K562 (cell line): ENCODE data around the gene EDN2. TPM values are rescaled to one million over a fixed set of nuclear protein-coding genes. Genes with fewer than 3 reads are reported as not detected.

Experiments
- ATAC-seq: fragments of 200-7000 bp; cut with Tn5 transposase; 3 replicates; pipeline ENCODE4 v1.9.1; 2020; ENCODE audit warnings: moderate library complexity
- BruUV-seq: library from RNA; stranded (reverse); fragments of 400-500 nt; replicated peaks from 2 replicates; lab custom pipeline; 2021; lab: Mats Ljungman, UMichigan
- CTCF ChIA-PET: fragments of 300-600 bp; formaldehyde crosslinking; extraction: SDS; loops from one replicate; lab custom pipeline; 2021; ENCODE audit warnings: low intra/inter-chr PET ratio; lab: Yijun Ruan, JAX
- POLR2A ChIA-PET: fragments of 300-600, 350-650 bp; sonication (Branson Sonifier 250); formaldehyde crosslinking; extraction: SDS; loops from one replicate; lab custom pipeline; 2021; ENCODE audit warnings: antibody characterized with exemption, inconsistent platforms; lab: Yijun Ruan, JAX
- DNase-seq, 4 experiments: peaks; one replicate each; pipeline versions ENCODE4 v3.0.0 to v3.0.0-alpha.2; 2011 to 2018; ENCODE audit warnings: low spot score in 3 of 4, mixed read lengths in 3 of 4; ENCODE audit errors: extremely low read depth in 1 of 4
- FAIRE-seq: peaks from 2 replicates; lab custom pipeline; 2011; peaks lifted over from hg19 to GRCh38; lab: Jason Lieb, UNC
- H2AFZ ChIP-seq: 2 replicates; pipeline ENCODE4 v1.6.0; 2011; ENCODE audit warnings: low read depth, low read length, control low read depth, inconsistent platforms
- H3K27ac ChIP-seq: fragments of 200-600 bp; 3 replicates; pipeline ENCODE4 v1.8.0; 2011; ENCODE audit warnings: low read depth, mild to moderate bottlenecking, control low read depth, inconsistent platforms, low read length, moderate library complexity, mixed read lengths; ENCODE audit errors: extremely low read depth
- H3K27me3 ChIP-seq, 2 experiments: fragments of 300-600 bp in 1 of 2; 2 replicates in 1 of 2; 3 replicates in 1 of 2; pipeline versions ENCODE4 v1.6.0 to v1.8.0; 2011; ENCODE audit warnings: inconsistent platforms in 2 of 2, low read length in 2 of 2, mild to moderate bottlenecking in 1 of 2, mixed read lengths in 1 of 2, moderate library complexity in 1 of 2; ENCODE audit not compliant: control insufficient read depth in 2 of 2, insufficient read depth in 2 of 2
- H3K36me3 ChIP-seq: fragments of 300-600 bp; 3 replicates; pipeline ENCODE4 v1.8.0; 2011; ENCODE audit warnings: mild to moderate bottlenecking, low read length, inconsistent platforms; ENCODE audit not compliant: control insufficient read depth, insufficient read depth
- H3K4me1 ChIP-seq, 2 experiments: fragments of 200-600 bp in 1 of 2; replicated peaks in 1 of 2; 2 replicates in 1 of 2; 3 replicates in 1 of 2; pipeline versions ENCODE4 v1.5.1 to v1.8.0; 2011; ENCODE audit warnings: inconsistent platforms in 2 of 2, low read length in 2 of 2, mild to moderate bottlenecking in 1 of 2, mixed read lengths in 1 of 2, moderate library complexity in 1 of 2; ENCODE audit not compliant: control insufficient read depth in 2 of 2, insufficient read depth in 2 of 2
- H3K4me2 ChIP-seq: 2 replicates; pipeline ENCODE4 v1.6.1; 2011; ENCODE audit warnings: low read length, control low read depth, inconsistent platforms, mixed read lengths; ENCODE audit not compliant: insufficient read depth
- H3K4me3 ChIP-seq: fragments of 200-600 bp; sonication (generic), shearing (Covaris generic); 2 replicates; pipeline ENCODE4 v1.5.1; 2016; ENCODE audit warnings: control low read depth, inconsistent platforms
- H3K79me2 ChIP-seq: fragments of 200-600 bp; 3 replicates; pipeline ENCODE4 v1.8.0; 2011; ENCODE audit warnings: low read length, inconsistent platforms; ENCODE audit not compliant: control insufficient read depth, insufficient read depth
- H3K9ac ChIP-seq, 2 experiments: 2 replicates each; pipeline versions ENCODE4 v1.6.0 to v1.6.1; 2011; ENCODE audit warnings: low read depth in 2 of 2, low read length in 2 of 2, control low read depth in 1 of 2, inconsistent platforms in 1 of 2, mild to moderate bottlenecking in 1 of 2, mixed read lengths in 1 of 2; ENCODE audit not compliant: insufficient read depth in 1 of 2
- H3K9me1 ChIP-seq: one replicate; pipeline ENCODE4 v1.6.0; 2011; ENCODE audit warnings: inconsistent platforms, mild to moderate bottlenecking, low read length, moderate library complexity; ENCODE audit not compliant: control insufficient read depth, insufficient read depth
- H3K9me3 ChIP-seq: replicated peaks from 2 replicates; pipeline ENCODE4 v1.5.1; 2011; ENCODE audit warnings: low read depth, low read length, inconsistent platforms; ENCODE audit not compliant: control insufficient read depth, insufficient read depth
- H4K20me1 ChIP-seq: replicated peaks from 2 replicates; pipeline ENCODE4 v1.6.1; 2011; ENCODE audit warnings: low read length, inconsistent platforms, mixed read lengths; ENCODE audit not compliant: control insufficient read depth, insufficient read depth
- CBX5 ChIP-seq: IDR thresholded peaks from 2 replicates; pipeline ENCODE4 v1.6.1; 2014; ENCODE audit warnings: low read depth, borderline replicate concordance
- ETV1 ChIP-seq: fragments of 450-650 bp; conservative IDR thresholded peaks from 2 replicates; pipeline ENCODE4 v1.6.1; 2016; ENCODE audit warnings: missing genetic modification characterization, control low read depth, low read depth, missing compliant biosample characterization
- POLR2A ChIP-seq: fragments of 450-650 bp; conservative IDR thresholded peaks from 2 replicates; pipeline ENCODE4 v1.6.1; 2016
- SIN3B ChIP-seq: fragments of 450-650 bp; IDR thresholded peaks from 2 replicates; pipeline ENCODE4 v1.6.1; 2017; ENCODE audit warnings: low read depth, mild to moderate bottlenecking, moderate library complexity
- SMARCA4 ChIP-seq: fragments of 450-650 bp; IDR thresholded peaks from 2 replicates; pipeline ENCODE4 v1.6.1; 2016
- SRSF1 ChIP-seq: fragments of 200-400 bp; formaldehyde crosslinking; IDR thresholded peaks from 2 replicates; pipeline ENCODE4 v1.6.1; 2017; ENCODE audit warnings: mild to moderate bottlenecking, low read depth, low read length, moderate library complexity
- U2AF2 ChIP-seq: fragments of 200-400 bp; formaldehyde crosslinking; optimal IDR thresholded peaks from 2 replicates; pipeline ENCODE3; 2017; ENCODE audit warnings: low read depth, mild to moderate bottlenecking, low read length
- ZEB2 ChIP-seq: fragments of 450-650 bp; IDR thresholded peaks from 2 replicates; pipeline ENCODE4 v1.6.1; 2016
- ZNF224 ChIP-seq: sonication (generic); formaldehyde crosslinking; IDR thresholded peaks from 2 replicates; pipeline ENCODE4 v1.8.0; 2022; ENCODE audit warnings: mild to moderate bottlenecking, missing genetic modification reagents
- ZNF23 ChIP-seq: fragments of 250-450 bp; sonication (Bioruptor Pico); IDR thresholded peaks from 2 replicates; pipeline ENCODE4 v1.4.0; 2020; ENCODE audit warnings: mild to moderate bottlenecking
- WGBS: fragments of 100-300 bp; shearing (Covaris generic); methylation state at CpG from one replicate; pipeline ENCODE4 v1.1.6; 2016; ENCODE audit warnings: low coverage, mixed read lengths; ENCODE audit not compliant: insufficient coverage; ENCODE audit errors: missing lambda C conversion rate; 5-methylcytosine and 5-hydroxymethylcytosine counted together
- in situ Hi-C: fragments of 300-500 bp; cut with MboI; formaldehyde crosslinking; loops from 4 replicates; pipeline ENCODE4 v1.15.0; 2018; ENCODE audit warnings: inconsistent platforms, mixed read lengths
- intact Hi-C: fragments of 100-400 bp; cut with micrococcal nuclease; formaldehyde crosslinking; loops from 2 replicates; pipeline ENCODE4 v1.14.2; 2022
- polyA plus RNA-seq, 8 experiments: library from polyadenylated mRNA; depleted of rRNA in 4 of 8; stranded (reverse) in 5 of 8; unstranded in 3 of 8; fragments of >200 nt; fragmentation: Nextera tagmentation in 2 of 8; fragmentation: Illumina TruSeq in 1 of 8; extraction: Ambion mirVana in 2 of 8; extraction: Trizol in 1 of 8; gene quantifications; 2 replicates each; pipeline versions ENCODE4 v1.2.1 to v1.2.3, GENCODE V29; 2011 to 2014; ENCODE audit warnings: inconsistent platforms in 1 of 8, missing spikeins in 1 of 8
- total RNA-seq, 7 experiments: library from RNA; depleted of rRNA in 6 of 7; stranded (reverse); fragments of >200 nt in 6 of 7; fragmentation: Illumina TruSeq in 2 of 7; extraction: Trizol in 2 of 7; gene quantifications; 2 replicates each; pipeline versions ENCODE4 v1.2.1 to v1.2.3, GENCODE V29; 2011 to 2021; ENCODE audit warnings: low replicate concordance in 1 of 7
- TF ChIP-seq, protein P1 (sequence below): sonication (generic); formaldehyde crosslinking; IDR thresholded peaks from 2 replicates; pipeline ENCODE4 v1.8.0; 2023; ENCODE audit warnings: missing genetic modification reagents, mild to moderate bottlenecking, borderline replicate concordance

EDN2 gene
- total and polyA plus RNA-seq, 9 of the 15 experiments (the other 6 are each of a cell fraction or from before 2014, with no cell fraction given) = not detected

DNA sequence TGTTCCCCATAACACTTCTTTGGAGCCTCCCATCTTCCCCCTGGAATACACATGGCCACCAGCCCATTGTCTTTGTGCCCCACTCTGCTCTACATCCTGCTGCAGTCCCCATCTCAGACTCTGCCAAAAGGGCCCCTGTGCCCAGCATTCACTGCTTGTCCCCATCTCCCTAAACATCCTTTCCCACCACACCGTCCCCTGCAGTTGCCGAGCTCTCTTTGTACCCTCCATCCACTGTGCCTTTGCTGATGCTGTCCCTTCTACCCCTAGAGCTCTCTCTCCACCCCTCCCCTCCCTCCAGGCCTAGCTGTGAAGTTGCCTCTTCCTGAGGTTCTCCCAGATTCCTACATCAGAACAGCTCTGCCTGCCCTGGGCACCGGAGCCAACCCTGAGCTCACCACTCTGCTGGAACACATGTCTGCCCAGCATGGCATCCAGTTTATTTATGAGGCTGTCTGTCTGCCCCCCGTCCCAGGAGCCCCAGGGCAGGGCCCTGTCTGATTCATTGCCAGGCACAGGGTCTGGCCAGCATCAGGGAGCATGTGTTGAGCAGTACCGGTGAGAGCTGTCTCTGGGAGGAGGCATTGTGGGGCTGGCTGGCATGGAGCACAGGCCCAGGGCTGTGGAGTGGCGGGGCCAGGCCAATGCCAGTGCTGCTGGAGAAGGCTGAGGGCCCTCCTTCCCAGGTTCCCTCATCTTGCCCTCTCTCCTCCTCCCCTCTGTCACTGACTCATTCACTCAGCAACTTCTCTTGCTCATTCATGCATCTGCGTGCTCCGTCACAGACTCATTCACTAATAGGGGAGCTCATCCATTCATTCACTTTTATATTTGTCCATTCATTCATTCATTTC, 28.8 kb downstream of the EDN2 start:
- no peak overlapping the region for H3K27ac ChIP-seq
- no peak overlapping the region for H3K9ac ChIP-seq
- no TSS peak for BruUV-seq
- peaks cover 4 to 51% of the 10 kb centered on the region in 2 experiments; a peak in 4 of 5 replicates for H3K27me3 ChIP-seq
- no peaks in the 10 kb centered on the region for H3K9me3 ChIP-seq
- H3K36me3 ChIP-seq = no peaks in the 10 kb centered on the region
- intact Hi-C loops = no loop called here
- H3K79me2 ChIP-seq = no peaks in the 10 kb centered on the region
- no peak for ATAC-seq
- no peaks in the 10 kb centered on the region for H3K4me1 ChIP-seq
- POLR2A ChIA-PET = interaction anchor here (0.7 to 1.8 kb wide), 2 partner anchors 15 to 1154 kb away, joined by 4 to 8 read pairs; no protein-coding TSS in a partner anchor
- DNase-seq = no peak
- WGBS = 0% methylated on average over 8 of the region's 8 CpGs
- no peak overlapping the region for H3K4me2 ChIP-seq
- H3K9me1 ChIP-seq = no peaks in the 10 kb centered on the region
- FAIRE-seq = no peak
- no peak for TF ChIP-seq U2AF2
- TF ChIP-seq ZEB2 = no peak
- TF ChIP-seq ZNF224 (CRISPR knock-in tag) = no peak
- TF ChIP-seq, all 486 proteins: peak for 0
- in situ Hi-C loops = no loop called here
- CTCF ChIA-PET = interaction anchor here (0.6 kb wide), 1 partner anchor 1004 kb away, joined by 3 read pairs; no protein-coding TSS in a partner anchor
- Histone ChIP-seq H3K4me3 (no peak overlapping the region), H2AFZ (no peak overlapping the region), H4K20me1 (peaks cover 3% of the 10 kb centered on the region; the same call in 1 of the 2 replicates)

DNA sequence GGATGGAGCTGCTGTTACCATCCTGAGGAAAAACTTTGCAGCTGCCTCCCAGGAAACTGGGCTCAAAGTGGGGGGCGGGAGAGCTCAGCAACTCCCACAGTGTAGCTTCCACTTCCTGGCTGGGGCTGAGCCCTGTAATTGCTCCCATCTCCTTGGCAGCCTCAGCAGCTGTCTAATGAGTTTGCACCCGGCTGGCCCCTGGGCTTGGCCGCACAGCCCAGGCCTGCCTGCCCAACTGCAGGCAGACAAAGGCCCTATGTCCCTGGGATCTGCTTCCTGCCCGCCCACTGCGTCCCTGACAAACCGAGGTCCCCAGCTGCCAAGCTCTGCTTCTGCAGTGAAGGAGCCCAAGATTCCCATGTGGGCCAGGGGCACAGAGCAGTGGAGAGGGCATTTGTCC, 30.1 kb downstream of the EDN2 start:
- H3K4me2 ChIP-seq = no peak overlapping the region
- H4K20me1 ChIP-seq = peaks cover 3% of the 10 kb centered on the region; the same call in 1 of the 2 replicates
- FAIRE-seq = no peak
- H3K9me3 ChIP-seq = no peaks in the 10 kb centered on the region
- no peak for ATAC-seq
- H3K79me2 ChIP-seq = no peaks in the 10 kb centered on the region
- H3K36me3 ChIP-seq = no peaks in the 10 kb centered on the region
- no peak for DNase-seq
- CTCF ChIA-PET = no interaction called here
- no peak overlapping the region for H2AFZ ChIP-seq
- peaks cover 5 to 58% of the 10 kb centered on the region in 2 experiments; a peak in 4 of 5 replicates for H3K27me3 ChIP-seq
- no peak overlapping the region for H3K9ac ChIP-seq
- H3K4me3 ChIP-seq = no peak overlapping the region
- whole genome bisulfite sequencing = 0% methylated on average over 6 of the region's 6 CpGs
- no peak overlapping the region for H3K27ac ChIP-seq
- no peaks in the 10 kb centered on the region for H3K4me1 ChIP-seq
- in situ Hi-C loops = no loop called here
- POLR2A ChIA-PET = interaction anchor here (1.2 kb wide), 1 partner anchor 100 kb away, joined by 4 read pairs; no protein-coding TSS in a partner anchor
- BruUV-seq = no TSS peak
- intact Hi-C loops = no loop called here
- no peaks in the 10 kb centered on the region for H3K9me1 ChIP-seq
- TF ChIP-seq SIN3B = no peak
- TF ChIP-seq, protein P1, sequence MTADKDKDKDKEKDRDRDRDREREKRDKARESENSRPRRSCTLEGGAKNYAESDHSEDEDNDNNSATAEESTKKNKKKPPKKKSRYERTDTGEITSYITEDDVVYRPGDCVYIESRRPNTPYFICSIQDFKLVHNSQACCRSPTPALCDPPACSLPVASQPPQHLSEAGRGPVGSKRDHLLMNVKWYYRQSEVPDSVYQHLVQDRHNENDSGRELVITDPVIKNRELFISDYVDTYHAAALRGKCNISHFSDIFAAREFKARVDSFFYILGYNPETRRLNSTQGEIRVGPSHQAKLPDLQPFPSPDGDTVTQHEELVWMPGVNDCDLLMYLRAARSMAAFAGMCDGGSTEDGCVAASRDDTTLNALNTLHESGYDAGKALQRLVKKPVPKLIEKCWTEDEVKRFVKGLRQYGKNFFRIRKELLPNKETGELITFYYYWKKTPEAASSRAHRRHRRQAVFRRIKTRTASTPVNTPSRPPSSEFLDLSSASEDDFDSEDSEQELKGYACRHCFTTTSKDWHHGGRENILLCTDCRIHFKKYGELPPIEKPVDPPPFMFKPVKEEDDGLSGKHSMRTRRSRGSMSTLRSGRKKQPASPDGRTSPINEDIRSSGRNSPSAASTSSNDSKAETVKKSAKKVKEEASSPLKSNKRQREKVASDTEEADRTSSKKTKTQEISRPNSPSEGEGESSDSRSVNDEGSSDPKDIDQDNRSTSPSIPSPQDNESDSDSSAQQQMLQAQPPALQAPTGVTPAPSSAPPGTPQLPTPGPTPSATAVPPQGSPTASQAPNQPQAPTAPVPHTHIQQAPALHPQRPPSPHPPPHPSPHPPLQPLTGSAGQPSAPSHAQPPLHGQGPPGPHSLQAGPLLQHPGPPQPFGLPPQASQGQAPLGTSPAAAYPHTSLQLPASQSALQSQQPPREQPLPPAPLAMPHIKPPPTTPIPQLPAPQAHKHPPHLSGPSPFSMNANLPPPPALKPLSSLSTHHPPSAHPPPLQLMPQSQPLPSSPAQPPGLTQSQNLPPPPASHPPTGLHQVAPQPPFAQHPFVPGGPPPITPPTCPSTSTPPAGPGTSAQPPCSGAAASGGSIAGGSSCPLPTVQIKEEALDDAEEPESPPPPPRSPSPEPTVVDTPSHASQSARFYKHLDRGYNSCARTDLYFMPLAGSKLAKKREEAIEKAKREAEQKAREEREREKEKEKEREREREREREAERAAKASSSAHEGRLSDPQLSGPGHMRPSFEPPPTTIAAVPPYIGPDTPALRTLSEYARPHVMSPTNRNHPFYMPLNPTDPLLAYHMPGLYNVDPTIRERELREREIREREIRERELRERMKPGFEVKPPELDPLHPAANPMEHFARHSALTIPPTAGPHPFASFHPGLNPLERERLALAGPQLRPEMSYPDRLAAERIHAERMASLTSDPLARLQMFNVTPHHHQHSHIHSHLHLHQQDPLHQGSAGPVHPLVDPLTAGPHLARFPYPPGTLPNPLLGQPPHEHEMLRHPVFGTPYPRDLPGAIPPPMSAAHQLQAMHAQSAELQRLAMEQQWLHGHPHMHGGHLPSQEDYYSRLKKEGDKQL (CRISPR knock-in tag) = no peak
- no peak for TF ChIP-seq POLR2A
- TF ChIP-seq SMARCA4 = no peak
- TF ChIP-seq SRSF1 = no peak
- TF ChIP-seq CBX5 = no peak
- no peak for TF ChIP-seq ETV1 (tag)
- TF ChIP-seq ZNF23 (CRISPR knock-in tag) = no peak
